GM19328 (cell line): ENCODE measurements around the gene ZNF608.

Experiments used
- ATAC-seq: cut with Tn5 transposase; IDR thresholded peaks from one replicate; pipeline ENCODE4 v1.9.1; 2021; ENCODE audit warnings: mild to moderate bottlenecking, moderate library complexity; ENCODE audit not compliant: unreplicated experiment

Gene ZNF608

GRCh38 chr5:124697933-124698591 lies 48.4 kb downstream of the ZNF608 start:
- no peak for ATAC-seq

- ATAC-seq: no peak
These were observed 48.9 kb downstream of the ZNF608 start for GRCh38 chr5:124697501-124697900.

DNA sequence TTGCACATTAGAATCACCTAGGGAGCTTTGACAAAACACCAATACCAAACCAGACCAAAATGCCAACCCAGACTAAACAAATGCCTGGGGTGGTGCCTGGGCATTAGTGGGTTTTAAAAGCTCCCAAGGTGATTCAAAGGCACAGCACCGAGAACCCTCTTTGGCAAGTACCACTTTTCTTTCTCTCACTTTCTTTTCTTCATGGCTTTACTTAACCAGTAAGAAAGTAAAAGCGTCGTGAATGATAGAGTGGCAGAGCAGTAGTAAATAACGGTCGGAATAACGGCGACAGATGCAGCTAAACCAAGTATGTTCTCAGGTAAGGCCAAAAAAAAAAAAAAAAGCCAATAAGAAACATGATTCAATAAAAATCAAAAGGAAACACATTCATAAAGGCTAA lies 49.5 kb downstream of the ZNF608 start:
- ATAC-seq: no peak
